ENCODE measurements around the gene BCAP31. TPM values are rescaled to one million over a fixed set of nuclear protein-coding genes. Genes with fewer than 3 reads are reported as not detected.

BCAP31 gene
- total and polyA plus RNA-seq, 2 of the 13 experiments (the other 11 are each of a cell fraction or from before 2014, with no cell fraction given), result 139 to 178 TPM

DNA sequence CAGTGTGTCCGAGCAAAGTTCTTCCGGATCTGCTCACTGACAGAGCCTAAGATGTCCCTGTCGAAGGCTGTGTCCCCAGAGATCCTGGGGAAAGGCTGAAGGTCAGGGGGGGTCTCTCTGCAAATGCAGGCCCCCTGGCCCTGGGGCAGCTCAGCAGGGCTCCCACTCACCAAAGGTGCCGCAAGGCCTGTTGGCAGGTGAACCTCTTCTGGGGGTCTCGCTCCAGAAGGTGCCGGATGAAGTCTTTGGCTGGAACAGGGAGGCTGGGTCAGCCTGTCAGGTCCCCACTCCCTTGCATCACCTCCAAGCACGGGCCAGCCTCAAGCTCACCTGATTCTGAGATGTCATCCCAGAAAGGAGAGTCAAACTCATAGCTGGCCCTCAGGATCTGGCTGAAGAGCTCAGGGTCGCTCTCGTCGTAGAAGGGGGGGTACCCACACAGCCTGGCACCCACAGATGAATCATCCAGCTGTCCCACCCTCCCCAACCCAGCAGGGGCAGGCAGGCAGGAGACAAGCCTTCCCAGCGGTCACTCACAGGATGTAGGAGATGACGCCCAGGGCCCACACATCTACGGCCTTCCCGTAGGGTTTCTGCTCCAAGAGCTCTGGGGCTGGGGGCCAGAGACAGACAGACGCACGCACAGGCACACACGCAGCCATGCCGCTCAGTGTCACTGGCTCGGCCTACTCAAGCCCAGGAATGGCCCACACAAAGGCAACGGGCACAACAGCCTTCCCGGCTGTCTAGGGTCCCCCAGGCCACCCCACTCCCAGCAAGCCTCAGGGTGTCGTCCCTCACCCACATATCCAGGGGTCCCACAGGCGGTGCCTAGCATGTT is 53.2 kb downstream of the BCAP31 start:
- H3K36me3 ChIP-seq (replicated peaks in 1 of 2; ENCODE audit: control insufficient read depth in 1 of 2, insufficient read depth in 2 of 2, low read length in 2 of 2), result no peaks in the 10 kb centered on the region
- CTCF ChIA-PET (ENCODE audit: low intra/inter-chr PET ratio, low total read pairs), result no interaction called here
- FAIRE-seq (no peak), DNase-seq (ENCODE audit: low spot score) (no peak), ATAC-seq (no peak)
- peaks cover 0 to 4% of the 10 kb centered on the region in 2 experiments; a peak in 1 of 5 replicates for H3K27me3 ChIP-seq (ENCODE audit: control insufficient read depth in 1 of 2, insufficient read depth in 2 of 2, low read length in 2 of 2)
- in situ Hi-C loops (cut with HindIII; ENCODE audit: extremely low pct_ligation_motif_present, low pct_unique_long_range_greater_than_20kb), result loop anchor here (25.0 kb wide), 1 partner anchor 709 kb away; no protein-coding TSS in a partner anchor
- H3K9me3 ChIP-seq (ENCODE audit: low read length), result no peaks in the 10 kb centered on the region
- H3K9ac ChIP-seq (ENCODE audit: insufficient read depth, low read depth, low read length), result no peak overlapping the region
- no peaks in the 10 kb centered on the region for H3K79me2 ChIP-seq (ENCODE audit: insufficient read depth, low read length)
- H2AFZ ChIP-seq (ENCODE audit: low read length), result no peak overlapping the region
- POLR2A ChIA-PET, result no interaction called here
- no peak overlapping the region for H3K27ac ChIP-seq (ENCODE audit: extremely low read length, insufficient read depth, low read length)
- H3K4me2 ChIP-seq (ENCODE audit: low read depth, low read length), result no peak overlapping the region
- BruUV-seq (replicated peaks), result no TSS peak
- H4K20me1 ChIP-seq (ENCODE audit: insufficient read depth, low read length), result no peaks in the 10 kb centered on the region
- peaks cover 65% of the 10 kb centered on the region for H3K4me1 ChIP-seq (ENCODE audit: insufficient read depth, low read length)
- H3K4me3 ChIP-seq (replicated peaks in 1 of 3; ENCODE audit: insufficient read depth in 1 of 3, low read depth in 2 of 3, low read length in 3 of 3), result no peak overlapping the region
- intact Hi-C loops (cut with micrococcal nuclease; ENCODE audit: unreplicated experiment), result no loop called here
- 57% methylated on average over 3 of the region's 23 CpGs for WGBS (ENCODE audit: low lambda C conversion rate)
- TF ChIP-seq, protein P1, sequence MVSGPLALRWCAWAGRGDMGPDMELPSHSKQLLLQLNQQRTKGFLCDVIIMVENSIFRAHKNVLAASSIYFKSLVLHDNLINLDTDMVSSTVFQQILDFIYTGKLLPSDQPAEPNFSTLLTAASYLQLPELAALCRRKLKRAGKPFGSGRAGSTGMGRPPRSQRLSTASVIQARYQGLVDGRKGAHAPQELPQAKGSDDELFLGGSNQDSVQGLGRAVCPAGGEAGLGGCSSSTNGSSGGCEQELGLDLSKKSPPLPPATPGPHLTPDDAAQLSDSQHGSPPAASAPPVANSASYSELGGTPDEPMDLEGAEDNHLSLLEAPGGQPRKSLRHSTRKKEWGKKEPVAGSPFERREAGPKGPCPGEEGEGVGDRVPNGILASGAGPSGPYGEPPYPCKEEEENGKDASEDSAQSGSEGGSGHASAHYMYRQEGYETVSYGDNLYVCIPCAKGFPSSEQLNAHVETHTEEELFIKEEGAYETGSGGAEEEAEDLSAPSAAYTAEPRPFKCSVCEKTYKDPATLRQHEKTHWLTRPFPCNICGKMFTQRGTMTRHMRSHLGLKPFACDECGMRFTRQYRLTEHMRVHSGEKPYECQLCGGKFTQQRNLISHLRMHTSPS (CRISPR knock-in tag; IDR thresholded peaks at IDR 0.05; ENCODE audit: low read depth), result no peak
- TF ChIP-seq ZNF407 (CRISPR knock-in tag; IDR thresholded peaks at IDR 0.05; ENCODE audit: not compliant biosample characterization) (no peak), ETV6 (CRISPR knock-in tag; conservative IDR thresholded peaks at IDR 0.05) (no peak), EED (CRISPR knock-in tag; IDR thresholded peaks at IDR 0.05) (no peak), KLF16 (CRISPR knock-in tag; IDR thresholded peaks at IDR 0.05) (no peak), ZNF782 (CRISPR knock-in tag; IDR thresholded peaks at IDR 0.05; ENCODE audit: borderline replicate concordance) (no peak), STAT5B (CRISPR knock-in tag; IDR thresholded peaks at IDR 0.05) (no peak), ZNF891 (CRISPR knock-in tag; IDR thresholded peaks at IDR 0.05) (no peak), ZNF136 (CRISPR knock-in tag; IDR thresholded peaks at IDR 0.05; ENCODE audit: low read depth) (no peak), SIN3A (IDR thresholded peaks at IDR 0.05; ENCODE audit: borderline replicate concordance, low read depth, low read length) (no peak)
- TF ChIP-seq, protein P2, sequence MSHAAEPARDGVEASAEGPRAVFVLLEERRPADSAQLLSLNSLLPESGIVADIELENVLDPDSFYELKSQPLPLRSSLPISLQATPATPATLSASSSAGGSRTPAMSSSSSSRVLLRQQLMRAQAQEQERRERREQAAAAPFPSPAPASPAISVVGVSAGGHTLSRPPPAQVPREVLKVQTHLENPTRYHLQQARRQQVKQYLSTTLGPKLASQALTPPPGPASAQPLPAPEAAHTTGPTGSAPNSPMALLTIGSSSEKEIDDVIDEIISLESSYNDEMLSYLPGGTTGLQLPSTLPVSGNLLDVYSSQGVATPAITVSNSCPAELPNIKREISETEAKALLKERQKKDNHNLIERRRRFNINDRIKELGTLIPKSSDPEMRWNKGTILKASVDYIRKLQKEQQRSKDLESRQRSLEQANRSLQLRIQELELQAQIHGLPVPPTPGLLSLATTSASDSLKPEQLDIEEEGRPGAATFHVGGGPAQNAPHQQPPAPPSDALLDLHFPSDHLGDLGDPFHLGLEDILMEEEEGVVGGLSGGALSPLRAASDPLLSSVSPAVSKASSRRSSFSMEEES (CRISPR knock-in tag; IDR thresholded peaks at IDR 0.05), result no peak

Measured in HepG2 (cell line).